IMR-90 (cell line): ENCODE results near the gene NAB1. TPM values are rescaled to one million over a fixed set of nuclear protein-coding genes. Genes with fewer than 3 reads are reported as not detected.

Source experiments
- ATAC-seq: fragments of 200-7000 bp; cut with Tn5 transposase; 2 replicates; pipeline ENCODE4 v1.9.1; 2020; ENCODE audit warnings: low read depth, mild to moderate bottlenecking, moderate library complexity
- BruUV-seq: library from RNA; stranded (reverse); fragments of 400-500 nt; replicated peaks from 2 replicates; lab custom pipeline; 2021; lab: Mats Ljungman, UMichigan
- CTCF ChIA-PET: fragments of 300-600 bp; formaldehyde crosslinking; extraction: SDS; loops from one replicate; lab custom pipeline; 2021; ENCODE audit warnings: antibody characterized with exemption; lab: Yijun Ruan, JAX
- POLR2A ChIA-PET: fragments of 300-600 bp; sonication (Branson Sonifier 250); formaldehyde crosslinking; loops from one replicate; lab custom pipeline; 2022; ENCODE audit warnings: antibody characterized with exemption; ENCODE audit not compliant: unreplicated experiment; lab: Charles Lee
- DNase-seq: peaks from one replicate; pipeline ENCODE4 v3.0.0; 2013
- H2AFZ ChIP-seq: replicated peaks from 2 replicates; pipeline ENCODE3; 2013; ENCODE audit warnings: low read length, mild to moderate bottlenecking; ENCODE audit not compliant: poor library complexity
- H2AK5ac ChIP-seq: 2 replicates; pipeline ENCODE4 v1.6.1; 2013; ENCODE audit warnings: low read depth, low read length, inconsistent platforms
- H2AK9ac ChIP-seq: replicated peaks from 2 replicates; pipeline ENCODE3; 2013; ENCODE audit warnings: mild to moderate bottlenecking, low read depth, low read length, moderate library complexity; ENCODE audit not compliant: poor library complexity
- H2BK120ac ChIP-seq: 2 replicates; pipeline ENCODE4 v1.6.1; 2013; ENCODE audit warnings: low read depth, low read length, inconsistent platforms
- H2BK15ac ChIP-seq: 3 replicates; pipeline ENCODE4 v1.6.1; 2013; ENCODE audit warnings: low read depth, low read length, inconsistent platforms
- H2BK20ac ChIP-seq: 2 replicates; pipeline ENCODE4 v1.6.1; 2013; ENCODE audit warnings: low read depth, mild to moderate bottlenecking, inconsistent platforms, low read length, moderate library complexity
- H2BK5ac ChIP-seq: 2 replicates; pipeline ENCODE4 v1.6.1; 2013; ENCODE audit warnings: mild to moderate bottlenecking, low read depth, low read length, inconsistent platforms; ENCODE audit not compliant: poor library complexity, severe bottlenecking
- H3K14ac ChIP-seq: replicated peaks from 2 replicates; pipeline ENCODE4 v1.6.1; 2013; ENCODE audit warnings: low read depth, low read length, inconsistent platforms
- H3K18ac ChIP-seq: 2 replicates; pipeline ENCODE4 v1.6.1; 2013; ENCODE audit warnings: low read depth, low read length, control low read depth
- H3K23ac ChIP-seq: 2 replicates; pipeline ENCODE4 v1.6.1; 2013; ENCODE audit warnings: low read depth, low read length, inconsistent platforms
- H3K27ac ChIP-seq: 2 replicates; pipeline ENCODE4 v1.5.1; 2013; ENCODE audit warnings: mild to moderate bottlenecking, control low read depth, low read length; ENCODE audit not compliant: insufficient read depth
- H3K27me3 ChIP-seq: 2 replicates; pipeline ENCODE4 v1.6.1; 2013; ENCODE audit warnings: low read length; ENCODE audit not compliant: control insufficient read depth, insufficient read depth
- H3K36me3 ChIP-seq: 2 replicates; pipeline ENCODE4 v1.6.1; 2013; ENCODE audit warnings: low read length, mixed read lengths; ENCODE audit not compliant: control insufficient read depth, insufficient read depth
- H3K4ac ChIP-seq: 2 replicates; pipeline ENCODE4 v1.6.1; 2013; ENCODE audit warnings: low read depth, low read length, inconsistent platforms
- H3K4me1 ChIP-seq: 2 replicates; pipeline ENCODE4 v1.6.1; 2013; ENCODE audit warnings: low read length, mixed read lengths; ENCODE audit not compliant: control insufficient read depth, insufficient read depth
- H3K4me2 ChIP-seq: 2 replicates; pipeline ENCODE4 v1.6.1; 2013; ENCODE audit warnings: low read depth, mild to moderate bottlenecking, control low read depth, low read length, moderate library complexity
- H3K4me3 ChIP-seq: 2 replicates; pipeline ENCODE4 v1.5.1; 2013; ENCODE audit warnings: low read depth, mild to moderate bottlenecking, control low read depth, low read length, moderate library complexity; ENCODE audit not compliant: insufficient read depth
- H3K56ac ChIP-seq: 2 replicates; pipeline ENCODE4 v1.6.1; 2013; ENCODE audit warnings: low read length, inconsistent platforms; ENCODE audit not compliant: insufficient read depth; ENCODE audit errors: extremely low read depth
- H3K79me1 ChIP-seq, 2 experiments: 2 replicates each; pipeline ENCODE4 v1.6.1; 2013; ENCODE audit warnings: low read length in 2 of 2, inconsistent platforms in 1 of 2, low read depth in 1 of 2
- H3K9ac ChIP-seq: 2 replicates; pipeline ENCODE4 v1.6.1; 2013; ENCODE audit warnings: low read depth, low read length, control low read depth
- H3K9me1 ChIP-seq: 2 replicates; pipeline ENCODE4 v1.6.1; 2013; ENCODE audit warnings: low read length, inconsistent platforms; ENCODE audit not compliant: insufficient read depth
- H3K9me3 ChIP-seq: 2 replicates; pipeline ENCODE4 v1.6.1; 2013; ENCODE audit warnings: low read length; ENCODE audit not compliant: control insufficient read depth, insufficient read depth
- H4K20me1 ChIP-seq: 2 replicates; pipeline ENCODE4 v1.6.1; 2013; ENCODE audit warnings: low read length, inconsistent platforms; ENCODE audit not compliant: insufficient read depth
- H4K5ac ChIP-seq: 2 replicates; pipeline ENCODE4 v1.6.1; 2013; ENCODE audit warnings: mild to moderate bottlenecking, low read depth, low read length, control low read depth
- H4K8ac ChIP-seq, 2 experiments: 2 replicates each; pipeline ENCODE4 v1.6.1; 2013; ENCODE audit warnings: low read depth in 2 of 2, low read length in 2 of 2, control low read depth in 1 of 2, inconsistent platforms in 1 of 2
- H4K91ac ChIP-seq: 2 replicates; pipeline ENCODE4 v1.6.1; 2013; ENCODE audit warnings: low read depth, low read length, inconsistent platforms; ENCODE audit not compliant: insufficient read depth
- BHLHE40 ChIP-seq: fragments of 150-350 bp; IDR thresholded peaks from 2 replicates; pipeline ENCODE4 v1.6.1; 2016; ENCODE audit warnings: mild to moderate bottlenecking, low read depth, low read length
- CEBPB ChIP-seq: IDR thresholded peaks from 2 replicates; pipeline ENCODE4 v1.6.1; 2012; ENCODE audit warnings: low read depth, low read length, improper control_type of control experiment
- CHD1 ChIP-seq: IDR thresholded peaks from 2 replicates; pipeline ENCODE4 v1.6.1; 2012; ENCODE audit warnings: low read depth, low read length, improper control_type of control experiment
- CTCF ChIP-seq: conservative IDR thresholded peaks from 2 replicates; pipeline ENCODE4 v1.5.1; 2012; ENCODE audit warnings: mild to moderate bottlenecking, low read depth, low read length, improper control_type of control experiment
- ELK1 ChIP-seq: fragments of 150-350 bp; IDR thresholded peaks from 2 replicates; pipeline ENCODE4 v1.6.1; 2016; ENCODE audit warnings: low read depth, mild to moderate bottlenecking, low read length, moderate library complexity, borderline replicate concordance
- FOS ChIP-seq: fragments of 150-350 bp; IDR thresholded peaks from 2 replicates; pipeline ENCODE4 v1.6.1; 2016; ENCODE audit warnings: low read depth, low read length
- MAFK ChIP-seq: IDR thresholded peaks from 2 replicates; pipeline ENCODE4 v1.6.1; 2012; ENCODE audit warnings: low read depth, low read length, improper control_type of control experiment
- MAZ ChIP-seq: IDR thresholded peaks from 2 replicates; pipeline ENCODE4 v1.6.1; 2012; ENCODE audit warnings: low read depth, mild to moderate bottlenecking, low read length, improper control_type of control experiment, moderate library complexity, borderline replicate concordance
- MXI1 ChIP-seq: IDR thresholded peaks from 2 replicates; pipeline ENCODE4 v1.6.1; 2012; ENCODE audit warnings: low read depth, mild to moderate bottlenecking, low read length, moderate library complexity, borderline replicate concordance
- NFE2L2 ChIP-seq: fragments of 150-350 bp; IDR thresholded peaks from 2 replicates; pipeline ENCODE4 v1.6.1; 2016; ENCODE audit warnings: low read depth, mild to moderate bottlenecking, low read length
- POLR2A ChIP-seq: IDR thresholded peaks from 2 replicates; pipeline ENCODE4 v1.6.1; 2012; ENCODE audit warnings: mild to moderate bottlenecking, low read depth, low read length
- RAD21 ChIP-seq: IDR thresholded peaks from 2 replicates; pipeline ENCODE4 v1.6.1; 2012; ENCODE audit warnings: low read length, improper control_type of control experiment
- RCOR1 ChIP-seq: IDR thresholded peaks from 2 replicates; pipeline ENCODE4 v1.6.1; 2012; ENCODE audit warnings: mild to moderate bottlenecking, low read length, improper control_type of control experiment; ENCODE audit not compliant: insufficient replicate concordance
- RFX5 ChIP-seq: IDR thresholded peaks from 2 replicates; pipeline ENCODE4 v1.8.0; 2012; ENCODE audit warnings: low read depth, mild to moderate bottlenecking, low read length, moderate library complexity
- SMC3 ChIP-seq: fragments of 150-350 bp; IDR thresholded peaks from 2 replicates; pipeline ENCODE4 v1.6.1; 2016; ENCODE audit warnings: low read depth, mild to moderate bottlenecking, antibody characterized with exemption, low read length, moderate library complexity
- USF2 ChIP-seq: fragments of 150-350 bp; IDR thresholded peaks from 2 replicates; pipeline ENCODE4 v1.6.1; 2017; ENCODE audit warnings: mild to moderate bottlenecking, antibody characterized with exemption, low read length, low read depth
- dilution Hi-C: fragments of 300-500 bp; cut with HindIII; formaldehyde crosslinking; loops from one replicate; pipeline ENCODE4 v1.14.3; 2018; ENCODE audit warnings: low sequenced_read_pairs; ENCODE audit not compliant: unreplicated experiment
- in situ Hi-C: fragments of 300-500 bp; cut with MboI; formaldehyde crosslinking; loops from 3 replicates; pipeline ENCODE4 v1.14.3; 2019; ENCODE audit warnings: low sequenced_read_pairs, inconsistent platforms, mixed read lengths
- intact Hi-C: fragments of 100-400 bp; cut with micrococcal nuclease; formaldehyde crosslinking; loops from 2 replicates; pipeline ENCODE4 v1.10.0; 2022
- polyA plus RNA-seq, 3 experiments: library from polyadenylated mRNA; depleted of rRNA; stranded (reverse); fragments of >200 nt; gene quantifications; 2 replicates each; pipeline ENCODE4 v1.2.3, GENCODE V29; 2012; ENCODE audit warnings: low replicate concordance in 1 of 3
- total RNA-seq: library from RNA; depleted of rRNA; stranded (reverse); fragments of >200 nt; gene quantifications from 2 replicates; pipeline ENCODE4 v1.2.3, GENCODE V29; 2012

The NAB1 gene
- total and polyA plus RNA-seq, 2 of the 4 experiments (the other 2 are of a cell fraction) = 11.9 to 31.2 TPM

GRCh38 chr2:190653931-190654330 lies 5.0 kb downstream of the NAB1 start:
- Histone ChIP-seq H3K4me2 (no peak overlapping the region), H3K23ac (peak overlapping the region; percentile 39), H2BK120ac (no peak overlapping the region), H4K20me1 (peaks cover 41% of the 10 kb centered on the region; the same call in 1 of the 2 replicates), H2BK5ac (no peak overlapping the region), H4K8ac (no peak overlapping the region), H2AK9ac (no peak overlapping the region), H3K14ac (peak overlapping the region; percentile 24; the same call in 1 of the 2 replicates), H2BK15ac (no peak overlapping the region), H3K18ac (no peak overlapping the region), H4K5ac (no peak overlapping the region), H3K27me3 (no peaks in the 10 kb centered on the region), H4K91ac (no peak overlapping the region), H2AFZ (no peak overlapping the region), H3K4ac (no peak overlapping the region), H2AK5ac (no peak overlapping the region), H2BK20ac (no peak overlapping the region), H3K36me3 (no peaks in the 10 kb centered on the region; the same call in 1 of the 2 replicates), H3K9me3 (no peaks in the 10 kb centered on the region), H3K79me1 (peaks cover 28 to 75% of the 10 kb centered on the region in 2 experiments), H3K9ac (no peak overlapping the region), H3K4me1 (peaks cover 6% of the 10 kb centered on the region), H3K27ac (no peak overlapping the region), H3K4me3 (no peak overlapping the region), H3K9me1 (peaks cover 14% of the 10 kb centered on the region), H3K56ac (no peak overlapping the region)
- BruUV-seq = no TSS peak
- TF ChIP-seq CHD1 (no peak), POLR2A (no peak), USF2 (no peak), MAZ (no peak), FOS (no peak), CTCF (no peak), RFX5 (no peak), ELK1 (no peak), MAFK (no peak), RAD21 (no peak), BHLHE40 (no peak), RCOR1 (no peak), NFE2L2 (no peak), CEBPB (no peak), SMC3 (no peak), MXI1 (no peak)
- dilution Hi-C loops = no loop called here
- ChIA-PET CTCF (no interaction called here), POLR2A (no interaction called here)
- ATAC-seq (no peak), DNase-seq (no peak)
- intact Hi-C loops = no loop called here
- in situ Hi-C loops = no loop called here
